K562 (cell line): Measurements from ENCODE around the gene HMCES. TPM values are rescaled to one million over a fixed set of nuclear protein-coding genes. Genes with fewer than 3 reads are reported as not detected.

Source experiments
- ATAC-seq: fragments of 200-7000 bp; cut with Tn5 transposase; 3 replicates; pipeline ENCODE4 v1.9.1; 2020; ENCODE audit warnings: moderate library complexity
- BruUV-seq: library from RNA; stranded (reverse); fragments of 400-500 nt; replicated peaks from 2 replicates; lab custom pipeline; 2021; lab: Mats Ljungman, UMichigan
- CTCF ChIA-PET: fragments of 300-600 bp; formaldehyde crosslinking; extraction: SDS; loops from one replicate; lab custom pipeline; 2021; ENCODE audit warnings: low intra/inter-chr PET ratio; lab: Yijun Ruan, JAX
- POLR2A ChIA-PET: fragments of 300-600, 350-650 bp; sonication (Branson Sonifier 250); formaldehyde crosslinking; extraction: SDS; loops from one replicate; lab custom pipeline; 2021; ENCODE audit warnings: antibody characterized with exemption, inconsistent platforms; lab: Yijun Ruan, JAX
- DNase-seq, 4 experiments: peaks; one replicate each; pipeline versions ENCODE4 v3.0.0 to v3.0.0-alpha.2; 2011 to 2018; ENCODE audit warnings: low spot score in 3 of 4, mixed read lengths in 3 of 4; ENCODE audit errors: extremely low read depth in 1 of 4
- FAIRE-seq: peaks from 2 replicates; lab custom pipeline; 2011; peaks lifted over from hg19 to GRCh38; lab: Jason Lieb, UNC
- H2AFZ ChIP-seq: 2 replicates; pipeline ENCODE4 v1.6.0; 2011; ENCODE audit warnings: low read depth, low read length, control low read depth, inconsistent platforms
- H3K27ac ChIP-seq: fragments of 200-600 bp; 3 replicates; pipeline ENCODE4 v1.8.0; 2011; ENCODE audit warnings: low read depth, mild to moderate bottlenecking, control low read depth, inconsistent platforms, low read length, moderate library complexity, mixed read lengths; ENCODE audit errors: extremely low read depth
- H3K27me3 ChIP-seq, 2 experiments: fragments of 300-600 bp in 1 of 2; 2 replicates in 1 of 2; 3 replicates in 1 of 2; pipeline versions ENCODE4 v1.6.0 to v1.8.0; 2011; ENCODE audit warnings: inconsistent platforms in 2 of 2, low read length in 2 of 2, mild to moderate bottlenecking in 1 of 2, mixed read lengths in 1 of 2, moderate library complexity in 1 of 2; ENCODE audit not compliant: control insufficient read depth in 2 of 2, insufficient read depth in 2 of 2
- H3K36me3 ChIP-seq: fragments of 300-600 bp; 3 replicates; pipeline ENCODE4 v1.8.0; 2011; ENCODE audit warnings: mild to moderate bottlenecking, low read length, inconsistent platforms; ENCODE audit not compliant: control insufficient read depth, insufficient read depth
- H3K4me1 ChIP-seq, 2 experiments: fragments of 200-600 bp in 1 of 2; replicated peaks in 1 of 2; 2 replicates in 1 of 2; 3 replicates in 1 of 2; pipeline versions ENCODE4 v1.5.1 to v1.8.0; 2011; ENCODE audit warnings: inconsistent platforms in 2 of 2, low read length in 2 of 2, mild to moderate bottlenecking in 1 of 2, mixed read lengths in 1 of 2, moderate library complexity in 1 of 2; ENCODE audit not compliant: control insufficient read depth in 2 of 2, insufficient read depth in 2 of 2
- H3K4me2 ChIP-seq: 2 replicates; pipeline ENCODE4 v1.6.1; 2011; ENCODE audit warnings: low read length, control low read depth, inconsistent platforms, mixed read lengths; ENCODE audit not compliant: insufficient read depth
- H3K4me3 ChIP-seq: fragments of 200-600 bp; sonication (generic), shearing (Covaris generic); 2 replicates; pipeline ENCODE4 v1.5.1; 2016; ENCODE audit warnings: control low read depth, inconsistent platforms
- H3K79me2 ChIP-seq: fragments of 200-600 bp; 3 replicates; pipeline ENCODE4 v1.8.0; 2011; ENCODE audit warnings: low read length, inconsistent platforms; ENCODE audit not compliant: control insufficient read depth, insufficient read depth
- H3K9ac ChIP-seq, 2 experiments: 2 replicates each; pipeline versions ENCODE4 v1.6.0 to v1.6.1; 2011; ENCODE audit warnings: low read depth in 2 of 2, low read length in 2 of 2, control low read depth in 1 of 2, inconsistent platforms in 1 of 2, mild to moderate bottlenecking in 1 of 2, mixed read lengths in 1 of 2; ENCODE audit not compliant: insufficient read depth in 1 of 2
- H3K9me1 ChIP-seq: one replicate; pipeline ENCODE4 v1.6.0; 2011; ENCODE audit warnings: inconsistent platforms, mild to moderate bottlenecking, low read length, moderate library complexity; ENCODE audit not compliant: control insufficient read depth, insufficient read depth
- H3K9me3 ChIP-seq: replicated peaks from 2 replicates; pipeline ENCODE4 v1.5.1; 2011; ENCODE audit warnings: low read depth, low read length, inconsistent platforms; ENCODE audit not compliant: control insufficient read depth, insufficient read depth
- H4K20me1 ChIP-seq: replicated peaks from 2 replicates; pipeline ENCODE4 v1.6.1; 2011; ENCODE audit warnings: low read length, inconsistent platforms, mixed read lengths; ENCODE audit not compliant: control insufficient read depth, insufficient read depth
- ESRRB ChIP-seq: fragments of 250-450 bp; sonication (Bioruptor Pico); IDR thresholded peaks from 2 replicates; pipeline ENCODE4 v1.5.0; 2020; ENCODE audit warnings: mild to moderate bottlenecking, moderate library complexity, borderline replicate concordance
- WGBS: fragments of 100-300 bp; shearing (Covaris generic); methylation state at CpG from one replicate; pipeline ENCODE4 v1.1.6; 2016; ENCODE audit warnings: low coverage, mixed read lengths; ENCODE audit not compliant: insufficient coverage; ENCODE audit errors: missing lambda C conversion rate; 5-methylcytosine and 5-hydroxymethylcytosine counted together
- in situ Hi-C: fragments of 300-500 bp; cut with MboI; formaldehyde crosslinking; loops from 4 replicates; pipeline ENCODE4 v1.15.0; 2018; ENCODE audit warnings: inconsistent platforms, mixed read lengths
- intact Hi-C: fragments of 100-400 bp; cut with micrococcal nuclease; formaldehyde crosslinking; loops from 2 replicates; pipeline ENCODE4 v1.14.2; 2022
- polyA plus RNA-seq, 8 experiments: library from polyadenylated mRNA; depleted of rRNA in 4 of 8; stranded (reverse) in 5 of 8; unstranded in 3 of 8; fragments of >200 nt; fragmentation: Nextera tagmentation in 2 of 8; fragmentation: Illumina TruSeq in 1 of 8; extraction: Ambion mirVana in 2 of 8; extraction: Trizol in 1 of 8; gene quantifications; 2 replicates each; pipeline versions ENCODE4 v1.2.1 to v1.2.3, GENCODE V29; 2011 to 2014; ENCODE audit warnings: inconsistent platforms in 1 of 8, missing spikeins in 1 of 8
- total RNA-seq, 7 experiments: library from RNA; depleted of rRNA in 6 of 7; stranded (reverse); fragments of >200 nt in 6 of 7; fragmentation: Illumina TruSeq in 2 of 7; extraction: Trizol in 2 of 7; gene quantifications; 2 replicates each; pipeline versions ENCODE4 v1.2.1 to v1.2.3, GENCODE V29; 2011 to 2021; ENCODE audit warnings: low replicate concordance in 1 of 7
- TF ChIP-seq, protein P1 (sequence below): fragments of 450-650 bp; IDR thresholded peaks from 2 replicates; pipeline ENCODE4 v1.6.1; 2016

The HMCES gene
- total and polyA plus RNA-seq, 9 of the 15 experiments (the other 6 are each of a cell fraction or from before 2014, with no cell fraction given), result 18.8 to 45.3 (median 24.8) TPM

DNA sequence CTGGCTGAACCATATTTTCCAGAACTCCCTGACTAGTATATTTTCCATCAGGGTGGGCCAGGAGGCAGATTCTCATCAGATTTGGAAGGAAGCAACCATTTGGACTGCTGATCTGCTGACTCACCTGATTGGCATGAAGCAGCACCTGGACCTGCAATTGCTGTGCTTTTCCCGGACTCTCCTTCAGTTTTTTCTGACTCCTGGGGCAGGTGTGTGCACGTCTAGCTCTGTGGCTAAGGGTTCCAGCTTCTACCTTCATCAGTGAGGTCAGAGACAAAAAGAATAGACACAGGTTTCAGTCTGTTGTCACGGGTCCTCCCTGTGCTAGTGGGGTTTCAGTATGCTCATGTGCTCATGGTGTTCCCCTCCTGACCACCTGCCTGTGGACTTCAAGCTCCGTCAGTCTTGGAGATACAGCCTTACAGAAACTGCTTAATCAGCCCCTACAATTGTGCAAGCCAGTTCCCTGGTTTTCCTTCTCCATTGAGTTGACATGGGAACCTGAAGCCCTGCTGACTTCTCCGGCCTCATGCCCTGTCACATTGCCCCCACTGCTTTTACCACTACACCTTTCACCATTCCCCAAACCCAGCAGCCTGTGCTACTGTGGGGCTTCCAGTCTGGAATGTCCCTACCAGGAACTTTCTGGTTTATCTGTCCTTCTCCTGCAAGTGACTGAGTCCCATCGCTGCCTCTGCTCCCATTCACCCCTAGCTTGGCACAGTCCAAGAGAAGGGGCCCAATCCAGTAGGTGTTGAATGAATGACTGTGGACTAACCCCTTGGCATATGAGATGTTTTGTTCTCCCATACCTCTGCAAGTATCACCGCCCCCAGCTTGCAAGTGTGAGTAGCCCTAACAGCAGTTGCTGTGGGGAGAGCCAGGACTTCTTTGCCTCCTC, 31.7 kb downstream of the HMCES start:
- Histone ChIP-seq H3K9ac (no peak overlapping the region), H3K4me1 (peaks cover 21 to 24% of the 10 kb centered on the region in 2 experiments; a peak in 4 of 5 replicates), H4K20me1 (peaks cover 5% of the 10 kb centered on the region; the same call in 1 of the 2 replicates), H3K27ac (no peak overlapping the region), H3K4me2 (no peak overlapping the region), H3K79me2 (peaks cover 13% of the 10 kb centered on the region), H3K27me3 (no peaks in the 10 kb centered on the region), H2AFZ (no peak overlapping the region), H3K9me1 (no peaks in the 10 kb centered on the region), H3K36me3 (no peaks in the 10 kb centered on the region), H3K9me3 (no peaks in the 10 kb centered on the region), H3K4me3 (no peak overlapping the region)
- FAIRE-seq (no peak), DNase-seq (no peak), ATAC-seq (no peak)
- ChIA-PET CTCF (no interaction called here), POLR2A (no interaction called here)
- BruUV-seq, result no TSS peak
- TF ChIP-seq, protein P1, sequence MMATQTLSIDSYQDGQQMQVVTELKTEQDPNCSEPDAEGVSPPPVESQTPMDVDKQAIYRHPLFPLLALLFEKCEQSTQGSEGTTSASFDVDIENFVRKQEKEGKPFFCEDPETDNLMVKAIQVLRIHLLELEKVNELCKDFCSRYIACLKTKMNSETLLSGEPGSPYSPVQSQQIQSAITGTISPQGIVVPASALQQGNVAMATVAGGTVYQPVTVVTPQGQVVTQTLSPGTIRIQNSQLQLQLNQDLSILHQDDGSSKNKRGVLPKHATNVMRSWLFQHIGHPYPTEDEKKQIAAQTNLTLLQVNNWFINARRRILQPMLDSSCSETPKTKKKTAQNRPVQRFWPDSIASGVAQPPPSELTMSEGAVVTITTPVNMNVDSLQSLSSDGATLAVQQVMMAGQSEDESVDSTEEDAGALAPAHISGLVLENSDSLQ, result peak; percentile 36; the same call in 1 of the 2 replicates
- no peak for TF ChIP-seq ESRRB (CRISPR knock-in tag)
- in situ Hi-C loops (no loop called here), intact Hi-C loops (no loop called here)
- whole genome bisulfite sequencing, result 51% methylated on average over 6 of the region's 7 CpGs
